HEK293T (cell line): Measurements from ENCODE around the gene SPATA4.

Source experiments
- FOXK2 ChIP-seq: fragments of 450-650 bp; IDR thresholded peaks from 2 replicates; pipeline ENCODE4 v1.6.1; 2016; ENCODE audit warnings: mild to moderate bottlenecking
- SP1 ChIP-seq: fragments of 450-650 bp; IDR thresholded peaks from 2 replicates; pipeline ENCODE4 v1.6.1; 2017

DNA sequence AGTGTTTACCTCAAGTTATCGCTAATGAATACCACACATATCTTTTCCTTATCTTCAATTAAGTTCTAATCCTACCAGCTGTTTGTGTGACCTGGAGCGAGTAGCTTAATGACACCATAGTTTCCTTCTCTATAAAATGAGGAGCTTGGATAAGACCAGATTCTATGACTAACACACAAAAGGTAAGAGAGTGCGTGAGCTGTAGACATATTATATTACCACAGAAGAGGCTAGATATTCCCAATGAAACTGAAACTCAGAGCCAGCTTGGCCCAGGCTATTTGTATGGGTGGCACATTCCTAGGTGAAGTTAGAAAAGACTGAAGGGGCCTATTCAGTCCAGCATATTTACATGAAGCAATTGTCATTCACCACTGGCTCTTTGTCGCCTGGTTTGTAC, 43.4 kb upstream of the SPATA4 start:
- TF ChIP-seq FOXK2 (no peak), SP1 (no peak)
